COR-L47 (cell line): ENCODE results near the gene ENO4.

Experiments used
- DNase-seq: peaks from one replicate; lab custom pipeline; 2025; lab: John Stamatoyannopoulos, UW

ENO4 gene

GRCh38 chr10:116829711-116830110 is 19.6 kb upstream of the ENO4 start:
- no peak for DNase-seq

- no peak for DNase-seq
These were observed 18.2 kb upstream of the ENO4 start for GRCh38 chr10:116831086-116831485.

GRCh38 chr10:116831790-116832189 is 17.5 kb upstream of the ENO4 start:
- no peak for DNase-seq

- no peak for DNase-seq
These were observed 15.0 kb upstream of the ENO4 start for GRCh38 chr10:116833986-116834985.

- DNase-seq = no peak
These were observed 13.6 kb upstream of the ENO4 start for GRCh38 chr10:116835658-116836057.

GRCh38 chr10:116836083-116836482 is 13.2 kb upstream of the ENO4 start:
- peak; percentile 84 for DNase-seq

GRCh38 chr10:116836902-116837523 is 12.3 kb upstream of the ENO4 start:
- DNase-seq = no peak

GRCh38 chr10:116838143-116838725 is 11.1 kb upstream of the ENO4 start:
- DNase-seq = no peak

- DNase-seq = no peak
These were observed 8.8 kb upstream of the ENO4 start for GRCh38 chr10:116840389-116841075.

- DNase-seq = no peak
These were observed 3.5 kb upstream of the ENO4 start for GRCh38 chr10:116845823-116846222.

- DNase-seq = no peak
These were observed 1.0 kb upstream of the ENO4 start for GRCh38 chr10:116848032-116848943.

- DNase-seq = no peak
These were observed 403 bp upstream of the ENO4 start for GRCh38 chr10:116848944-116849247.

- DNase-seq = no peak
These were observed 836 bp downstream of the ENO4 start for GRCh38 chr10:116850058-116850611.

- DNase-seq = no peak
These were observed 2.9 kb downstream of the ENO4 start for GRCh38 chr10:116852246-116852645.

- no peak for DNase-seq
These were observed 4.0 kb downstream of the ENO4 start for GRCh38 chr10:116853287-116853686.

- DNase-seq = no peak
These were observed 4.4 kb downstream of the ENO4 start for GRCh38 chr10:116853701-116854100.

- DNase-seq = no peak
These were observed 7.9 kb downstream of the ENO4 start for GRCh38 chr10:116857156-116857555.

GRCh38 chr10:116861796-116862195 is 12.5 kb downstream of the ENO4 start:
- DNase-seq = no peak

GRCh38 chr10:116864436-116864835 is 15.1 kb downstream of the ENO4 start:
- DNase-seq = no peak

- no peak for DNase-seq
These were observed 16.8 kb downstream of the ENO4 start for GRCh38 chr10:116866066-116866465.

GRCh38 chr10:116866987-116867595 is 17.8 kb downstream of the ENO4 start:
- no peak for DNase-seq
